Activated naive CD4-positive, alpha-beta T cell treated with anti-CD3 and anti-CD28 coated beads, Interleukin-2, amount 50 U/mL, for 16 hours (primary cell): ENCODE data around the gene ST6GALNAC3.
"Not testable (repeated sequence)": the region's sequence is repeated elsewhere in the genome, so short reads cannot be mapped to it uniquely, and the experiment has no call there.

ENCODE experiments used
- DNase-seq: peaks from one replicate; pipeline ENCODE4 v3.0.0-alpha.2; 2020

The ST6GALNAC3 gene

GRCh38 chr1:76595024-76595423 is 520.5 kb downstream of the ST6GALNAC3 start:
- DNase-seq = no peak

DNA sequence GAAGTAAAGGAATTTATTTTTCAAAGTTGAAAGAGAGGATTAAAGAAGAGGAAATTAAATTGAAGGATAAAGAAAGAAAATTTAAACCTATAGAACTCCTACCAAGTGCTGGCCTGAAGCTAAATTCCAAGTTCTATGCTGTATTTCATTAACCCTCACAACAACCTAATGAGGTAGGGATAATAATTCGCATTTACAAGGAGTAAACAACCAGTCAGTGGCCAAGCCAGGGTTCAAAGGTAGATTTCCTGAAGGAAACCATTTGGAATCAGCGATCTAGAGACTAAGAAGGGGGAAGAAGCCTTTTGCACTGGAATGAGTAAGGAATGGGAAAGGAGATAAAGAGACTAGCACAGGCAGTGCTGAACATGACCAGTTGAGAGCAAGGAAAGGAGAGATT is 526.9 kb downstream of the ST6GALNAC3 start:
- no peak for DNase-seq

- DNase-seq = no peak
Measured at GRCh38 chr1:76607717-76608116, 533.2 kb downstream of the ST6GALNAC3 start.

GRCh38 chr1:76611770-76612445 is 537.4 kb downstream of the ST6GALNAC3 start:
- DNase-seq = no peak

GRCh38 chr1:76613886-76614285 is 539.3 kb downstream of the ST6GALNAC3 start:
- no peak for DNase-seq

- no peak for DNase-seq
Measured at GRCh38 chr1:76615253-76616035, 540.9 kb downstream of the ST6GALNAC3 start.

DNA sequence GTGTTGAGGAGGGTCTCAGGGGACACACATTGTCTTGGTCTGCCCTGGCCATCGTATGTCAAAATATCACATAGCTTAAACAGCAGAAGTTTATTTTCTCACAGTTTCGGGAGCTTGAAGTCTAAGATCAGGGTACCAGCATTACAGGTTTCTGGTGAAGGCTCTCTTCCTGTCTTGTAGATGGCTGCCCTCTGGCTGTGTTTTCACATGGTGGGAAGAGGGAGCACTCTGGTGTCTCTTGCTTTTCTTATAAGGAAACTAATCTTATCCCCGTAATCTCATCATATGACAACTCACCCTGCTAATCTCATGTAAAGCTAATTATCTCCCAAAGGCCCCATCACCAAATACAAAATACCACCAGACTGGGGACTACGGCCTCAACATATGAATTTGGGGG is 545.8 kb downstream of the ST6GALNAC3 start:
- no peak for DNase-seq

- DNase-seq = no peak
Measured at GRCh38 chr1:76622774-76623528, 548.4 kb downstream of the ST6GALNAC3 start.

- no peak for DNase-seq
Measured at GRCh38 chr1:76625886-76626678, 551.5 kb downstream of the ST6GALNAC3 start.

GRCh38 chr1:76627498-76627897 is 553.0 kb downstream of the ST6GALNAC3 start:
- DNase-seq = no peak

GRCh38 chr1:76627901-76628300 is 553.4 kb downstream of the ST6GALNAC3 start:
- no peak for DNase-seq

- no peak for DNase-seq
Measured at GRCh38 chr1:76632136-76632535, 557.6 kb downstream of the ST6GALNAC3 start.

DNA sequence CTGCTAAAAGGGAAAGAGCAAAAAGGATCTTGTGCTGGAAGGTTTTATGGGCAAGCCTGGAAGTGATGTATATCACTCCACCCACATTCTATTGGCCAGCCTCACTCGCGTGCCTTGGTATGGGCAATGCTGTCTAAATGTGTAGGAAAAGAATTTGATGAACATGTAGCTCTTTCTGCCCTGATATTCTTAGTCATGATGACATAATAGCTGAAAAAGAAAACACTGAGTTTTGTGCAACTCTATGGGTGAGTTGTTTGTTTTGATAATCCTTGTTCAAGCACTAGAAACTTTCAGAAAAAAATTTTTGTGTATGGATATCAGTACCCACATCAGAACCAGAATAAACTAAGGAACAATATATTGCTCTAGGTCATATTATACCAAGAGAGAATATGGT is 561.2 kb downstream of the ST6GALNAC3 start:
- no peak for DNase-seq

- no peak for DNase-seq
Measured at GRCh38 chr1:76639181-76639580, 564.6 kb downstream of the ST6GALNAC3 start.

DNA sequence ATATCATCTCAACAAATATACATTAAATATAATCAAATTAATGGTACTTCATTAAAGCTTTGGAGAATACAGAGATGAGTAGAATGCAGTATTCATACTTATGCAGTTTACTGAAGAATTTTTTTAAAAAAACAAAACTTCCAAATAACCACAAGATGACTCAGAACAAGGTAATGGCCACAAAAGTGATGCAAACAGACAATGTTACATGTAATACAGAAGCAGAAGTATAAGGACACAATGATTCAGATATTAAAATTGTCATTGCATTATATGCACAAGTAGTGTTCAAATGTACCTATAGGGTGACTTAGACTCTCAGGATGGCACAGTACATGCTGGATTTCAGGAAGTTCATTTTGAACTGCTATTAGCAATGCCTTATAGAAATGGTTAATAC is 565.5 kb downstream of the ST6GALNAC3 start:
- DNase-seq = no peak

GRCh38 chr1:76640723-76641122 is 566.2 kb downstream of the ST6GALNAC3 start:
- no peak for DNase-seq

DNA sequence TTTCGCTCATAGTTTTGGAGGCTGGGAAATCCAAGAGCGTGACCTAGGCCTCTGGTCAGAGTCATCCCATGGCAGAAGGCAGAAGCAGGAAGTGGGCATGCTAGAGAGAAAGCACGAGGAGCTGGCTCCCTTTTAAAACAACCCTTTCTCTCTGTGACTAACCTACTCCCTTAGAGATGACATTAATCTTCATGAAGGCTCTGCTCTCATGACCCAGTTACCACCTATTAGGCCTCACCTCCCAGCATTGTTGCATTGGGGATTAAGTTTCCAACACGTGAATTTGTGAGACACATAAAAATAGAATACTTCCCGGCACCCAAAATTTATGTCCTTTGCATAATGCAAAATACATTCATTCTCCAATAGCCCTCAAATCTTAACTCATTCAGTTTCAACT is 569.6 kb downstream of the ST6GALNAC3 start:
- no peak for DNase-seq

DNA sequence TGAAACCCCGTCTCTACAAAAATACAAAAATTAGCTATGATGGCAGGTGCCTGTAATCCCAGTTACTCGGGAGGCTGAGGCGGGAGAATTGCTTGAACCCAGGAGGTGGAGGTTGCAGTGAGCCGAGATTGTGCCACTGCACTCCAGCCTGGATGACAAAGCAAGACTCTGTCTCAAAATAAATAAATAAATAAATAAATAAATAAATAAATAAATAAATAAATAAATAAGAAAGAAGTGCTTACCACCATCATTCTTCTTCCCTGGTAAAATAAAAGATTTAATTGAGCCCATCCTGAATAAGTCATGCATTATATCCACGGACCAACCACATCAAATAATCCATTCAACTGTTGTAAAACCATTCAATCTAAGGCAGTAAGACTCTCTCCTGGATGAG is 578.3 kb downstream of the ST6GALNAC3 start:
- not testable (repeated sequence) for DNase-seq

- DNase-seq = no peak
Measured at GRCh38 chr1:76657623-76658022, 583.1 kb downstream of the ST6GALNAC3 start.

- no peak for DNase-seq
Measured at GRCh38 chr1:76659171-76659940, 584.8 kb downstream of the ST6GALNAC3 start.

DNA sequence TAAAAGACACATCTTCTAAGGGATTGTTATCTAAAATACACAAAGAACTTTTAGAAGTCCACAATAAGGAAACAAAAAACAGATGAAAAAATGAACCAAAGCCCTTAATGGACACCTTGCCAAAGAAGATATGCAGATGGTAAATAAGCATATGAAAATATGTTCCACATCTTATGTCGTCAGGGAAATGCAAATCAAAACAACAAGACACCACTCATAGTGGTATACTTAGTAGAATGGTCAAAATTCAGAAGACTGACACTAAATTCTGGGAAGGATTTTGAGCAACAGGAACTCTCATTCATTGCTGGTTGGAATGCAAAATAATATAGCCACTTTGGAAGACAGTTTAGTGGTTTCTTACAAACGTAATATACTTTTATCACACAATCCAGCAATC is 587.0 kb downstream of the ST6GALNAC3 start:
- no peak for DNase-seq

GRCh38 chr1:76666499-76666898 is 592.0 kb downstream of the ST6GALNAC3 start:
- DNase-seq = no peak
